ENCODE results near the gene PTPN4.

Gene PTPN4

GRCh38 chr2:119718501-119719260, 41.0 kb upstream of the PTPN4 start:
- H3K79me2 ChIP-seq (ENCODE audit: low read length): no peaks in the 10 kb centered on the region
- no peak overlapping the region for H3K27ac ChIP-seq (ENCODE audit: low read length)
- H3K9me2 ChIP-seq (replicated peaks; ENCODE audit: insufficient read depth, low read length): no peaks in the 10 kb centered on the region

DNA sequence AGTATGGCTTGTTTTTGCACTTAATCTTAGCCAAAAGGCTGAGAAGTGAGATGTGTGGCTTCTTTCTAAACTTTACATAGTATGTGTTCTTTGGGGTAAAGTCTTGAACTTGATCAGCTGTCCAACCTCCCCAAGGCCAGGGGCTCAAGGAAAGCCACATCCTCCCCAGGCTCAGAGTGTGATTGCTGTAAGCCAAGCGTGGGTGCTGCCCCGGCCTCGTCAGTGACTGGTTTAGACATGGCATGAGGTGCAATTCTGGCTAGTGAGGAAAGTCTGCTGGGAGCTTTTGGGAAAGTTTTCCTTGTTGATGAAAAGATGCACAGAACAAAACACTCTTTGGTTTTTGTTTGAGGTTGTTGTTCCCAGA, 40.5 kb upstream of the PTPN4 start:
- H3F3A ChIP-seq (ENCODE audit: insufficient read depth, low read length): no peaks in the 10 kb centered on the region
- H3K4me2 ChIP-seq (ENCODE audit: low read depth, low read length): no peak overlapping the region
- TF ChIP-seq CTCF (IDR thresholded peaks at IDR 0.05; ENCODE audit: low read length): no peak
- TF ChIP-seq EZH2phosphoT487 (IDR thresholded peaks at IDR 0.05; ENCODE audit: low read length): no peak
- no peak for TF ChIP-seq EZH2 (optimal IDR thresholded peaks at IDR 0.05; ENCODE audit: low read depth, low read length)
- no peaks in the 10 kb centered on the region for H3K79me2 ChIP-seq (ENCODE audit: low read length)
- H3K27ac ChIP-seq (ENCODE audit: low read length): no peak overlapping the region
- H3K4me1 ChIP-seq (ENCODE audit: low read length): no peaks in the 10 kb centered on the region
- no peak overlapping the region for H3K9ac ChIP-seq (ENCODE audit: low read length)
- H4K20me1 ChIP-seq (ENCODE audit: insufficient read depth, low read length): no peaks in the 10 kb centered on the region
- no peak for DNase-seq
- H3K4me3 ChIP-seq (ENCODE audit: low read length): no peak overlapping the region
- H3K9me2 ChIP-seq (replicated peaks; ENCODE audit: insufficient read depth, low read length): no peaks in the 10 kb centered on the region
- H3K9me3 ChIP-seq (replicated peaks; ENCODE audit: insufficient read depth, low read length): no peaks in the 10 kb centered on the region
- H2AFZ ChIP-seq (ENCODE audit: low read length): no peak overlapping the region
- H3K36me3 ChIP-seq (replicated peaks; ENCODE audit: insufficient read depth, low read length): no peaks in the 10 kb centered on the region
- H3K27me3 ChIP-seq (replicated peaks; ENCODE audit: insufficient read depth, low read length): no peaks in the 10 kb centered on the region

More at GRCh38 chr2:119718501-119719260, 41.0 kb upstream of the PTPN4 start:
- Histone ChIP-seq H3K4me2 (ENCODE audit: low read depth, low read length) (no peak overlapping the region), H3F3A (ENCODE audit: insufficient read depth, low read length) (no peaks in the 10 kb centered on the region), H3K36me3 (replicated peaks; ENCODE audit: insufficient read depth, low read length) (no peaks in the 10 kb centered on the region), H4K20me1 (ENCODE audit: insufficient read depth, low read length) (no peaks in the 10 kb centered on the region), H3K9me3 (replicated peaks; ENCODE audit: insufficient read depth, low read length) (no peaks in the 10 kb centered on the region), H3K9ac (ENCODE audit: low read length) (no peak overlapping the region), H3K4me1 (ENCODE audit: low read length) (no peaks in the 10 kb centered on the region), H2AFZ (ENCODE audit: low read length) (no peak overlapping the region), H3K4me3 (ENCODE audit: low read length) (no peak overlapping the region), H3K27me3 (replicated peaks; ENCODE audit: insufficient read depth, low read length) (no peaks in the 10 kb centered on the region)
- TF ChIP-seq EZH2phosphoT487 (IDR thresholded peaks at IDR 0.05; ENCODE audit: low read length) (no peak), CTCF (IDR thresholded peaks at IDR 0.05; ENCODE audit: low read length) (no peak), EZH2 (optimal IDR thresholded peaks at IDR 0.05; ENCODE audit: low read depth, low read length) (no peak)
- no peak for DNase-seq

- Histone ChIP-seq H3K79me2 (ENCODE audit: low read length) (no peaks in the 10 kb centered on the region), H3K4me3 (ENCODE audit: low read length) (no peak overlapping the region), H4K20me1 (ENCODE audit: insufficient read depth, low read length) (no peaks in the 10 kb centered on the region), H3K4me2 (ENCODE audit: low read depth, low read length) (no peak overlapping the region), H3K4me1 (ENCODE audit: low read length) (no peaks in the 10 kb centered on the region), H3K27me3 (replicated peaks; ENCODE audit: insufficient read depth, low read length) (no peaks in the 10 kb centered on the region), H3K9ac (ENCODE audit: low read length) (no peak overlapping the region), H3K27ac (ENCODE audit: low read length) (no peak overlapping the region), H3K36me3 (replicated peaks; ENCODE audit: insufficient read depth, low read length) (no peaks in the 10 kb centered on the region), H2AFZ (ENCODE audit: low read length) (no peak overlapping the region), H3K9me2 (replicated peaks; ENCODE audit: insufficient read depth, low read length) (no peaks in the 10 kb centered on the region), H3K9me3 (replicated peaks; ENCODE audit: insufficient read depth, low read length) (no peaks in the 10 kb centered on the region), H3F3A (ENCODE audit: insufficient read depth, low read length) (no peaks in the 10 kb centered on the region)
- no peak for TF ChIP-seq EZH2 (optimal IDR thresholded peaks at IDR 0.05; ENCODE audit: low read depth, low read length)
- TF ChIP-seq EZH2phosphoT487 (IDR thresholded peaks at IDR 0.05; ENCODE audit: low read length): no peak
- TF ChIP-seq CTCF (IDR thresholded peaks at IDR 0.05; ENCODE audit: low read length): no peak
- DNase-seq: no peak
Observed at GRCh38 chr2:119721043-119721442, 38.7 kb upstream of the PTPN4 start.

All from MM.1S (cell line).